Retinal pigment epithelial cell (primary cell): ENCODE results near the gene WBP1L.
"Not testable (repeated sequence)": the region's sequence is repeated elsewhere in the genome, so short reads cannot be mapped to it uniquely, and the experiment has no call there.

Experiments
- DNase-seq: peaks from one replicate; pipeline ENCODE4 v3.0.0-alpha.2; 2010; ENCODE audit warnings: low read depth
- H3K4me3 ChIP-seq: 2 replicates; pipeline ENCODE4 v1.5.1; 2011; ENCODE audit warnings: mild to moderate bottlenecking, low read length, control low read depth, moderate library complexity
- TF ChIP-seq, protein P1 (sequence below): conservative IDR thresholded peaks from 2 replicates; pipeline ENCODE4 v1.5.1; 2011; ENCODE audit warnings: low read depth, low read length, control low read depth, inconsistent platforms

The WBP1L gene

DNA sequence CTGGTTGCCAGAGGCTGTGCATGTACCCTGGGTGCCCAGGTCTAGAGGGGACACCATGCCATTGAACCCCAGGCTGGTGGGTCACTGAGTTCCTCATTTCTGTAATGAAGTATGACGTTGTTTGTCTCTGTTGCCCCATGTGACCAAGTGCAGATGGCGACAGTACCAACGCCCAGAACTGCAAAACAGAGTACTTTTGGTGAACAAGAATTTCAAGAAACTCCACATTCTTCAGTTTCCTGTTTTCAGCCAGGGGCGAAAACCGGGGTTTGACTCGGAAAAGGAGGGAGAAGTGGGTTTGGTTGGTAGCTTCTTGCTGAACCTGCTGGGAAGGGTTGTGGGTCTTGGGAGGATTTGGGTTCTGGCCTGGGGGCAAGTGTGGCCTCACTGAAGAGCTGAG, 75.3 kb downstream of the WBP1L start:
- H3K4me3 ChIP-seq, result no peak overlapping the region
- TF ChIP-seq, protein P1, sequence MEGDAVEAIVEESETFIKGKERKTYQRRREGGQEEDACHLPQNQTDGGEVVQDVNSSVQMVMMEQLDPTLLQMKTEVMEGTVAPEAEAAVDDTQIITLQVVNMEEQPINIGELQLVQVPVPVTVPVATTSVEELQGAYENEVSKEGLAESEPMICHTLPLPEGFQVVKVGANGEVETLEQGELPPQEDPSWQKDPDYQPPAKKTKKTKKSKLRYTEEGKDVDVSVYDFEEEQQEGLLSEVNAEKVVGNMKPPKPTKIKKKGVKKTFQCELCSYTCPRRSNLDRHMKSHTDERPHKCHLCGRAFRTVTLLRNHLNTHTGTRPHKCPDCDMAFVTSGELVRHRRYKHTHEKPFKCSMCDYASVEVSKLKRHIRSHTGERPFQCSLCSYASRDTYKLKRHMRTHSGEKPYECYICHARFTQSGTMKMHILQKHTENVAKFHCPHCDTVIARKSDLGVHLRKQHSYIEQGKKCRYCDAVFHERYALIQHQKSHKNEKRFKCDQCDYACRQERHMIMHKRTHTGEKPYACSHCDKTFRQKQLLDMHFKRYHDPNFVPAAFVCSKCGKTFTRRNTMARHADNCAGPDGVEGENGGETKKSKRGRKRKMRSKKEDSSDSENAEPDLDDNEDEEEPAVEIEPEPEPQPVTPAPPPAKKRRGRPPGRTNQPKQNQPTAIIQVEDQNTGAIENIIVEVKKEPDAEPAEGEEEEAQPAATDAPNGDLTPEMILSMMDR, result no peak
- DNase-seq, result no peak

DNA sequence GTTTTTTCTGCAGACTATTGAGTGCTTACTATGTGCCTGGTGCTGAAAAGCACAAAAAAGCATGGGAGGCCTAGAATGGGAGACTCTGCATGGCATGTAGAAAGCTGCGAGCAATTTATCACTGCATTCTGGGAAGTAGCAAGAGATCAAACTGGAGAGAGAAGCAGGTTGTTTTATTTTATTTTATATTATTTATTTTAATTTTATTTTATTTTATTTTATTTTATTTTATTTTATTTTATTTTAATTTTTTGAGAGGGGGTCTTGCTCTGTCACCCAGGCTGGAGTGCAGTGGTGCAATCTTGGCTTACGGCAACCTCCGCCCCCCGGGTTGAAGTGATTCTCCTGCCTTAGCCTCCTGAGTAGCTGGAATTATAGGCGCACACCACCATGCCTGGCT, 76.3 kb downstream of the WBP1L start:
- DNase-seq, H3K4me3 ChIP-seq: not testable (repeated sequence)

DNA sequence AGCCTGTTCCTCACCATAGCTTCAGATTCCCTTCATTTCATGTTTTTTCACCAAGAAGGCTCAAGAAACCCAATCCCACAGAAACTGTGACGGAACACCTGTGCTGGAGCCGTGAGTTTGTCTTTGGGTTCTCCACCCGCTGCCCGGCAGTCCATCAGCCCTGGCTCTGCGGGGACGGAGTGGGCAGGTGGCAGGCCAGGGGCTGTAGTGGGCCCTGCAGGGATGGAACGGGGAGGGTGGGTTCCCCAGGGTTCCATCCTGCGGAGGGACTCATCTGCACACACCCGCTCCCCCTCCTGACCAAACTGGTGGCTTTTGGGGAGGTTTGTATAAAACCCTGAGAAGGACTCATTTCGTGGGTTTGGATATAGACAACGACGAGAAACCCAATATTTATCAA, 78.5 kb downstream of the WBP1L start:
- no peak for DNase-seq
- no peak overlapping the region for H3K4me3 ChIP-seq
- TF ChIP-seq, protein P1, result no peak

DNA sequence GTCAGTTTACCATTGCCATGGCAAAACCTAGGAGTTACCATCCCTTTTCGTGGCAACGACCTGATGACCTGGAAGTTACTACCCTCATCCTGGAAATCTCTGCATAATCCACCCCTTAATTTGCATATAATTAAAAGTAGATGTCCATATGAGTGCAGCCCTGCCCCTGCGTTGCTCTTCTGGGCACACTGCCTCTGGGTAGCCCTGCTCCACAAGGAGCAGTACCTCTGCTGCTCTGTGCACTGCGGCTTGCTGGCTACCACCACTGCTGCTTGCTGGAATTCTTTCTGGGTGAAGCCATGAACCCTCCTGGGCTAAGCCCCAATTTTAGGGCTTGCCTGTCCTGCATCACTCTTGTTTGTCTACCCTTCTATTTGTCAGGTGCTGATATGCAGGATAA, 80.9 kb downstream of the WBP1L start:
- H3K4me3 ChIP-seq, result no peak overlapping the region
- TF ChIP-seq, protein P1, result no peak
- DNase-seq, result no peak

DNA sequence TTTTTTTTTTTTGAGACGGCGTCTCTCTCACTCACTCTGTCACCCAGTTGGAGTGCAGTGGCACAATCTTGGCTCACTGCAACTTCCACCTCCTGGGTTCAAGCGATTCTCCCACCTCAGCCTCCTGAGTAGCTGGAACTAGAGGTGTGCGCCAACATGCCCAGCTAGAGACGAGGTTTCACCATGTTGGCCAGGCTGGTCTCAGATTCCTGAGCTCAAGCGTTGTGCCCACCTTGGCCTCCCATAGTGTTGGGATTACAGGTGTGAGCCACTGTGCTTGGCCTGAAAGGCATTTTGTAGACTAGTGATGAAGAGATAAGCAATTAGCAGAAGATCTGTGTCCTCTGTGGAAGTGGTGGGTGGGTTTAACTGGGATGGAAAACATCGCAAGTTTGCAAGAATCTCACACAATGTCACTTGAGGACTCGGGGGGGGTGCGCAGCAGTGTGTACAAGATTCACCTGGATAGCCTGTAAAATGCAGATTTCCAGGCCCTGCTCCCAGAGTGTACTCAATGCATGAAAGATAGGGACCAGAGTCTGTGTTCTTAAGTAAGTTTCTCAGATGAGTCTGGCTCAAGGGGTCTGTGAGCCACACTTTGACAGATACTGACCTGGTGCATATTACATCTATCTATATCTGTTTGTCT, 82.5 kb downstream of the WBP1L start:
- no peak overlapping the region for H3K4me3 ChIP-seq
- DNase-seq, result no peak
- TF ChIP-seq, protein P1, result no peak

DNA sequence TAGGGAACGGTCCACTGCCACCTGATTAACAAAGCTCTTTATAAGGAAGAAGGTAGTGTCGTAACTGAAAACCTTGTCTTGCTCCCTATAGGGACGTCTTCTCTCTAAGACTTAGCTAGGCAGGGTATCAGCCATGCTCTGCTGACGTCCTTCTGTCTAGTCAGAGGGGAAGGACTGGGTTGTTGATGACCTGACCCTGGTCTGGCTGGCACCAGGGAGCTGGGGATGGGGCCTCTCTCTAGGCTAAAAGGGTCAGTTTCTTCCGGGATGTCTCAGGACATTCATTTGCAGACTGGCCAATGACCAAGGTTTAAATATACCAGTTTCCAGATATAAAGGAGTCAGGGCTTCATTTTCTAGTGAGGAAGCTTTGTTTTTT, 83.8 kb downstream of the WBP1L start:
- TF ChIP-seq, protein P1, result no peak
- no peak for DNase-seq
- no peak overlapping the region for H3K4me3 ChIP-seq

DNA sequence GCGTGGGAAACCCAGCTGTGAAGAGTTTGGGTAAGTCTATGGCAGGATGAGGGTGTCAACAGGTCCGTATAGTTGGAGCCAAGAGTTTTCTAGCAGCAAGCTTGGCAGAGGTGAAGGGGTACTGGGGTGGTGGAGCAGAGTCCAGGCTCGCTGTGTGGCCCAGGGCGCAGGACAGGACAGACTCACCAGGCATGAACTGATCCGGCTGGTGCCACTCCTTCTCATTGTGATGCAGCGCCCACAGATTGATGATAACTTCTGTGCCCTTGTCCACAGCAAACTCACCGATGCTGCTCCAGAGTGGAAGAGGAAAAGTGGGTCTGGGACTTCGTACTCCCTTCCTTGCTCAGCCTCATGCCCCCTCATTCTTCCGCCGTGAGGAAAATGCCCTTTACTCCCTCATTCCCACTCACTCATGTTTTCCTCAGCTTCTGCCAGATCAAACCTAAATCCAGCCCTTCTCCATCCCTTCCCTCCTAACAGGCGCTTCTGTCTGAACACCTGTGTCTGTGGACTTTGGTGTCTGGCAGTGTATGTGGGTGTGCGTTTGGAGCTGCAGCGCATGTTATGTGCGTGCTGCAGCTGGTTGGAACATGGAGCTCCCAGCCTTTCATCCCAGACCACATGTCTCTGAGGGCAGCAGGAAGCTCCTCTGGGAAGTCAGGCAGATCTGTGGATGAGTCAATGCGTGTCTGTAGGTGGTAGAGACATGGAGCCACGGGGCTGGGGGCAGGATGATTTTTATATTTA, 87.7 kb downstream of the WBP1L start:
- no peak overlapping the region for H3K4me3 ChIP-seq
- TF ChIP-seq, protein P1, result no peak
- no peak for DNase-seq
